A549 (cell line): ENCODE measurements around the gene CCDC71. TPM values are rescaled to one million over a fixed set of nuclear protein-coding genes. Genes with fewer than 3 reads are reported as not detected.

Experiments
- ATAC-seq, 2 experiments: fragments of 200-7000 bp in 1 of 2; fragments of >200 bp in 1 of 2; cut with Nextera tagmentation in 1 of 2; cut with Tn5 transposase in 1 of 2; 3 replicates each; pipeline versions ENCODE4 v1.8.0 to v1.9.1; 2018 to 2020; ENCODE audit warnings: mild to moderate bottlenecking in 1 of 2, moderate library complexity in 1 of 2
- CTCF ChIA-PET: fragments of 300-600 bp; sonication (Branson Sonifier 250); formaldehyde crosslinking; extraction: SDS; loops from one replicate; lab custom pipeline; 2021; ENCODE audit warnings: antibody characterized with exemption, inconsistent platforms; lab: Yijun Ruan, JAX
- POLR2A ChIA-PET: fragments of 350-600 bp; formaldehyde crosslinking; extraction: SDS; loops from one replicate; lab custom pipeline; 2021; ENCODE audit warnings: antibody characterized with exemption, inconsistent platforms; lab: Yijun Ruan, JAX
- DNase-seq, 2 experiments: peaks; one replicate each; pipeline versions ENCODE4 v3.0.0 to v3.0.0-alpha.2; 2011 to 2016; ENCODE audit warnings: low read depth in 1 of 2, low spot score in 1 of 2
- FAIRE-seq: peaks from 2 replicates; lab custom pipeline; 2011; peaks lifted over from hg19 to GRCh38; lab: Jason Lieb, UNC
- H3K27ac ChIP-seq, 2 experiments: fragments of >200 bp; sonication (Bioruptor Twin); formaldehyde crosslinking; 3 replicates each; pipeline ENCODE4 v1.5.1; 2016 to 2017
- H3K4me1 ChIP-seq: fragments of >200 bp; sonication (Bioruptor Twin); formaldehyde crosslinking; 3 replicates; pipeline ENCODE4 v1.6.1; 2016
- H3K4me2 ChIP-seq: fragments of >200 bp; sonication (Bioruptor Twin); formaldehyde crosslinking; 3 replicates; pipeline ENCODE4 v1.6.1; 2016
- H3K4me3 ChIP-seq: fragments of >200 bp; sonication (Bioruptor Twin); formaldehyde crosslinking; 3 replicates; pipeline ENCODE4 v1.5.1; 2016
- H3K9me3 ChIP-seq: fragments of >200 bp; sonication (Bioruptor Twin); formaldehyde crosslinking; 3 replicates; pipeline ENCODE4 v1.6.1; 2016
- BCL3 ChIP-seq: fragments of >200 bp; sonication (Bioruptor Twin); formaldehyde crosslinking; IDR thresholded peaks from 3 replicates; pipeline ENCODE4 v1.6.1; 2016
- BHLHE40 ChIP-seq: IDR thresholded peaks from 2 replicates; pipeline ENCODE4 v1.6.1; 2012; ENCODE audit warnings: low read depth, low read length, inconsistent platforms
- CBX2 ChIP-seq: fragments of 200-600 bp; sonication (generic); IDR thresholded peaks from 2 replicates; pipeline ENCODE4 v1.6.1; 2016; ENCODE audit warnings: low read depth, mild to moderate bottlenecking, borderline replicate concordance
- CEBPB ChIP-seq, 2 experiments: fragments of >200 bp in 1 of 2; sonication (Bioruptor Twin) in 1 of 2; formaldehyde crosslinking in 1 of 2; IDR thresholded peaks; 2 replicates each; pipeline ENCODE4 v1.6.1; 2012 to 2016
- E2F6 ChIP-seq: IDR thresholded peaks from 2 replicates; pipeline ENCODE4 v1.6.1; 2012; ENCODE audit warnings: low read depth, borderline replicate concordance
- EHMT2 ChIP-seq: fragments of 200-600 bp; sonication (generic); IDR thresholded peaks from 2 replicates; pipeline ENCODE4 v1.6.1; 2016; ENCODE audit warnings: antibody characterized with exemption, low read depth, mild to moderate bottlenecking, moderate library complexity
- ELK1 ChIP-seq: fragments of 150-350 bp; IDR thresholded peaks from 2 replicates; pipeline ENCODE4 v1.6.1; 2014; ENCODE audit warnings: low read depth, mild to moderate bottlenecking, low read length
- EP300 ChIP-seq, 2 experiments: fragments of >200 bp; sonication (Bioruptor Twin); formaldehyde crosslinking; IDR thresholded peaks; 2 replicates in 1 of 2; 3 replicates in 1 of 2; pipeline ENCODE4 v1.6.1; 2016 to 2017
- FOXS1 ChIP-seq: fragments of 250-450 bp; sonication (Bioruptor Pico); IDR thresholded peaks from 2 replicates; pipeline ENCODE4 v1.5.0; 2020; ENCODE audit warnings: mild to moderate bottlenecking, moderate library complexity
- HES2 ChIP-seq: fragments of >200 bp; sonication (Bioruptor Twin); formaldehyde crosslinking; IDR thresholded peaks from 2 replicates; pipeline ENCODE4 v1.6.1; 2016
- HEYL ChIP-seq: fragments of 250-450 bp; sonication (Bioruptor Pico); IDR thresholded peaks from 2 replicates; pipeline ENCODE4 v1.8.0; 2021; ENCODE audit warnings: mild to moderate bottlenecking, moderate library complexity
- HMGXB4 ChIP-seq: fragments of 250-450 bp; sonication (Bioruptor Pico); IDR thresholded peaks from 2 replicates; pipeline ENCODE4 v1.5.0; 2021; ENCODE audit warnings: mild to moderate bottlenecking, moderate library complexity, borderline replicate concordance
- HOXB13 ChIP-seq: fragments of 250-450 bp; sonication (Bioruptor Pico); IDR thresholded peaks from 2 replicates; pipeline ENCODE4 v1.5.0; 2020; ENCODE audit warnings: low read depth, mild to moderate bottlenecking, moderate library complexity
- HOXB5 ChIP-seq: fragments of 250-450 bp; sonication (Bioruptor Pico); IDR thresholded peaks from 2 replicates; pipeline ENCODE4 v1.5.0; 2020; ENCODE audit warnings: mild to moderate bottlenecking, moderate library complexity
- JUNB ChIP-seq: fragments of >200 bp; sonication (Bioruptor Twin); formaldehyde crosslinking; IDR thresholded peaks from 2 replicates; pipeline ENCODE4 v1.6.1; 2016
- MAFK ChIP-seq: fragments of 450-650 bp; IDR thresholded peaks from 2 replicates; pipeline ENCODE4 v1.6.1; 2014; ENCODE audit not compliant: partially characterized antibody
- MYC ChIP-seq: IDR thresholded peaks from 2 replicates; pipeline ENCODE4 v1.6.1; 2012; ENCODE audit warnings: mild to moderate bottlenecking, inconsistent platforms, low read length, improper control_type of control experiment, borderline replicate concordance
- PHF8 ChIP-seq: fragments of 200-600 bp; sonication (generic); IDR thresholded peaks from 2 replicates; pipeline ENCODE4 v1.6.1; 2016; ENCODE audit warnings: low read depth, mild to moderate bottlenecking, antibody characterized with exemption, moderate library complexity, borderline replicate concordance
- POLR2AphosphoS2 ChIP-seq: conservative IDR thresholded peaks from 2 replicates; pipeline ENCODE4 v1.6.1; 2012; ENCODE audit warnings: low read length, improper control_type of control experiment, inconsistent platforms
- RAD21 ChIP-seq, 2 experiments: fragments of >200 bp in 1 of 2; sonication (Bioruptor Twin) in 1 of 2; formaldehyde crosslinking in 1 of 2; IDR thresholded peaks in 1 of 2; conservative IDR thresholded peaks in 1 of 2; 2 replicates in 1 of 2; 3 replicates in 1 of 2; pipeline ENCODE4 v1.6.1; 2012 to 2018; ENCODE audit warnings: inconsistent platforms in 1 of 2
- RARB ChIP-seq: fragments of 250-450 bp; sonication (Bioruptor Pico); IDR thresholded peaks from 2 replicates; pipeline ENCODE4 v1.8.0; 2021; ENCODE audit warnings: mild to moderate bottlenecking, moderate library complexity
- RCOR1 ChIP-seq: fragments of 150-350 bp; IDR thresholded peaks from 2 replicates; pipeline ENCODE4 v1.6.1; 2014; ENCODE audit warnings: antibody characterized with exemption, low read length, low read depth
- RNF2 ChIP-seq: fragments of 200-600 bp; sonication (generic); IDR thresholded peaks from 2 replicates; pipeline ENCODE4 v1.6.1; 2016; ENCODE audit warnings: low read depth, mild to moderate bottlenecking, antibody characterized with exemption, moderate library complexity, borderline replicate concordance
- SMC3 ChIP-seq: fragments of >200 bp; sonication (Bioruptor Twin); formaldehyde crosslinking; IDR thresholded peaks from 3 replicates; pipeline ENCODE4 v1.6.1; 2018; ENCODE audit warnings: inconsistent platforms
- USF2 ChIP-seq: fragments of 450-650 bp; IDR thresholded peaks from 2 replicates; pipeline ENCODE4 v1.6.1; 2014; ENCODE audit warnings: antibody characterized with exemption
- WGBS: methylation state at CpG from one replicate; pipeline ENCODE4 v1.1.6; 2017; ENCODE audit errors: missing lambda C conversion rate; 5-methylcytosine and 5-hydroxymethylcytosine counted together
- polyA plus RNA-seq, 4 experiments: library from polyadenylated mRNA; depleted of rRNA in 3 of 4; stranded (reverse); fragments of >200 nt; fragmentation: RNase III in 1 of 4; extraction: RNeasy Plus Mini Kit Qiagen cat#74134 plus additional on column Dnase treatment in 1 of 4; gene quantifications; 2 replicates in 3 of 4; 3 replicates in 1 of 4; pipeline ENCODE4 v1.2.3, GENCODE V29; 2011 to 2017

CCDC71 gene
- polyA plus RNA-seq, 2 of the 4 experiments (the other 2 are of a cell fraction), result 9.6 to 13.4 TPM

GRCh38 chr3:49198611-49199230 lies 32.6 kb upstream of the CCDC71 start:
- no peak overlapping the region for H3K4me3 ChIP-seq
- no peaks in the 10 kb centered on the region for H3K9me3 ChIP-seq
- DNase-seq (no peak), FAIRE-seq (no peak), ATAC-seq (no peak)
- TF ChIP-seq RAD21 (conservative IDR thresholded peaks at IDR 0.05 in 1 of 2, IDR thresholded peaks at IDR 0.05 in 1 of 2), result no peak
- no peak for TF ChIP-seq POLR2AphosphoS2
- no peak for TF ChIP-seq MAFK
- no peak for TF ChIP-seq RARB
- TF ChIP-seq PHF8, result no peak
- H3K4me2 ChIP-seq, result no peak overlapping the region
- ChIA-PET POLR2A (no interaction called here), CTCF (no interaction called here)
- H3K27ac ChIP-seq, result no peak overlapping the region
- no peaks in the 10 kb centered on the region for H3K4me1 ChIP-seq
- 85% methylated on average over 24 of the region's 24 CpGs for WGBS

GRCh38 chr3:49198161-49198560 lies 32.0 kb upstream of the CCDC71 start:
- Histone ChIP-seq H3K4me3 (no peak overlapping the region), H3K4me2 (no peak overlapping the region), H3K4me1 (no peaks in the 10 kb centered on the region), H3K27ac (no peak overlapping the region), H3K9me3 (no peaks in the 10 kb centered on the region)
- WGBS, result 72% methylated on average over 3 of the region's 3 CpGs
- DNase-seq, result no peak
- no peak for ATAC-seq
- no peak for FAIRE-seq
- TF ChIP-seq RCOR1 (no peak), HOXB13 (no peak), JUNB (no peak), POLR2AphosphoS2 (no peak), E2F6 (no peak), RNF2 (no peak), EP300 (IDR thresholded peaks at IDR 0.05) (no peak), FOXS1 (CRISPR knock-in tag) (no peak), EHMT2 (no peak), BHLHE40 (no peak), USF2 (no peak), HES2 (no peak)
- ChIA-PET POLR2A (no interaction called here), CTCF (no interaction called here)

- no peak for FAIRE-seq
- H3K27ac ChIP-seq, result no peak overlapping the region
- no peak for DNase-seq
- no peak overlapping the region for H3K4me2 ChIP-seq
- no peak overlapping the region for H3K4me3 ChIP-seq
- CTCF ChIA-PET, result interaction anchor here (0.6 kb wide), 1 partner anchor 19 kb away, joined by 3 read pairs; no protein-coding TSS in a partner anchor
- no peaks in the 10 kb centered on the region for H3K4me1 ChIP-seq
- 40% methylated on average over 1 of the region's 1 CpG for WGBS
- ATAC-seq, result no peak
- no peak for TF ChIP-seq BCL3
- TF ChIP-seq HEYL (CRISPR knock-in tag), result no peak
- no peak for TF ChIP-seq HMGXB4 (CRISPR knock-in tag)
- no peak for TF ChIP-seq RAD21 (conservative IDR thresholded peaks at IDR 0.05 in 1 of 2, IDR thresholded peaks at IDR 0.05 in 1 of 2)
- no peak for TF ChIP-seq BHLHE40
- TF ChIP-seq HOXB5 (CRISPR knock-in tag), result no peak
- TF ChIP-seq ELK1, result no peak
- TF ChIP-seq E2F6, result no peak
- no peak for TF ChIP-seq CBX2
- TF ChIP-seq EP300 (IDR thresholded peaks at IDR 0.05), result no peak
- TF ChIP-seq JUNB, result no peak
- no peak for TF ChIP-seq SMC3
- TF ChIP-seq MYC, result no peak
- no peak for TF ChIP-seq CEBPB (IDR thresholded peaks at IDR 0.05)
- H3K9me3 ChIP-seq, result no peaks in the 10 kb centered on the region
- POLR2A ChIA-PET, result no interaction called here
Measured at GRCh38 chr3:49191741-49192140, 25.6 kb upstream of the CCDC71 start.
